DMS114 treated with DMSO at 0.1 percent for 48 hours (cell line): ENCODE data around the gene SAP30BP.

Experiments used
- DNase-seq: peaks from one replicate; lab custom pipeline; 2025; ENCODE audit not compliant: unreplicated experiment; lab: John Stamatoyannopoulos, UW

Gene SAP30BP

DNA sequence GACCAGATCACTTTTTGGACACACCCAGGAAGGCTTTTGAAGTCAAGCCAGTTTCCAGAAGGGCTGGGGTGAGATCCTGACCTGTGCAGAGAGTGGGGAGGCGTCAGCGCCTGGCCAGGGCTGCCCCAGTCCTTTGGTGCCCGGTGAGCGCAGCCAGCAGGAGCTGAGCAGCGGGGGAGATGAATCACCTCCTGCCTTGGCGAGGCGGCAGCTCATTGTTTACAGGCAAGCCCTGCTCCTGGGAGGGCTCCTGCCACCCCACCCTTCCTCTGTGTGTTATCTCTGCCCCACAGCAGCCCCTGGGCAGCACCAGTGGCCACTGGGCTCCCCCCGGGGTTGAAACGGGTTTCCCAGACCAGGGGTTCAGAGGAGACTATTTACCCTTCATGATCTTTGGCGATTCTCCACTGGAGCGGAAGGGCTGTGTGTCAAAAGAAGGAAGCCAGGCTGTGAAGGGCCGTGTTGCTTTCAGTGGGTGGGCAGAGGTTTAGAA lies 40.0 kb downstream of the SAP30BP start:
- DNase-seq: no peak

DNA sequence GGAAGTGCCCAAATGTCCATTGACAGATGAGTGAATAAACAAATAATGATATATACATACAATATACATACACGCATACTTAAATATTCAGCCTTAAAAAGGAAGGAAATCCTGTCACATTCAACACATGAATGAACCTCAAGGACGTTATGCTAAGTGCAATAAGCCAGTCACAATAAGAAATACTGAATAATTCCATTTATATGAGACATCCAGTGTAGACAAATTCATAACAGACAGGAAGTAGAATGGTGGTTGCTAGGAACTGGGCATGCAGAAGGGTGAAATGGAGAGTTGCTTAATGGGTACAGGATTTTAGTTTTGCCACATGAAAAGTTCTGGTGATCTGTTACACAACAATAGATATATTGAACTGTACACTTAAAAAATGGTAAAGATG lies 45.3 kb downstream of the SAP30BP start:
- no peak for DNase-seq

DNA sequence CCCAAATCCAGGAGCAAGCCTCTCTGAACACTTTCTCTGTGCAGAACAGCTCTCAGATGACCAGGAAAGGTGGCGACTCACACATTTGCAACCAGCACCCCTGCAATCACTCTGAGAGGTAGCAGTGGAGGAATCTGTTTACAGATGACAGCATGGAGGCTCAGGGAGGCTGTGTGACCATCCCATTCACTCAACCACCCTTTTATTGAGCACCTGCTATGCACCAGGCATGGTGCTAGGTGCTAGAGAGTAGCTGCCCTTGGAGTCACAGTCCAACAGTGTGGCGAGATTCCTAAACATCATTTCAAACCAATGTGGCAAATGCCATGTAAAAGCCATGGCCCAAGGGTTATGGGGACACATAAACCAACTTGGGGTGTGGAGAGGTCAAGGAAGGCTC lies 52.6 kb downstream of the SAP30BP start:
- no peak for DNase-seq

DNA sequence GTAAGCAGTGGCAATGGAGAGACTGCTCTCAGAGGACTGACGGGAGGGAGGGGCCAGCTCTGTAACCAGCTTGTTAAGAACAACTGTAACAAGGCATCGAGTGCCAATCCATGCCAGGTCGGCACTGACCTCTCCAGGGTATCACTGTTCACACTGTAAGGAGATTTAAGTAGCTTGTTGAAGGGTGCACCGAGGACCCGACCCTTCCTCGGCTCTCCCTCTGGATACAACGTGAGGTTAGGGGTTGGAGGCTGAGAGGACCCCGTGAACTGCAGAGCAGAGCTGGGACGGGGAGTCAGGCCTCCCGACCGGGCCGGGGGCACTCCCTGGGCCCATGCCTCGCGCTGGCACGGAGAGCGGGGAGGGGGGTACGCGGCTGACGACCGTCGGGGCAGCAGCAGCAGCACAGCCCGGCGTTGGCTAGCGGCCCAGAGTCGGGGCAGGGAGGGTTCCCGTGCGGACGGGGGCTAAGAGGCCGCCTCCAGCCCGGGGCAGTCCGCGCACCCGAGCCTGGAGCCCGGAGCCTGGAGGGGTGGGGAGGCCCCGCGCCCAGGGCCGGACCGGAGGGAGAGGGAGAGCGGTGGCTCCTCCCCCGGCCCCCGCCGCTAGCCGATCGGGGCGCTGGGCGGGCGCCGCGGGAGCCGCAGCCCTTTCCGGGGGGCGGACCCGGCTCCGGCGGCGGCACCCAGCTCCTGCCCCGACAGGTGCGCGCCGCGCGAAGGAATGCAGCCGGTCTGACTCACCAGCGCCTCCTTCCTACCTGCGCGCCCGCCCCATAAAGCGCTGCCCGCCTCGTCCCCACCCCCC lies 53.7 kb downstream of the SAP30BP start, which contains the start of gene ITGB4:
TSS of gene ITGB4 (plus strand) at position 804 of the 807 bp plus-strand sequence. CDS start 3,245 bp downstream, outside the sequence.
- DNase-seq: no peak

DNA sequence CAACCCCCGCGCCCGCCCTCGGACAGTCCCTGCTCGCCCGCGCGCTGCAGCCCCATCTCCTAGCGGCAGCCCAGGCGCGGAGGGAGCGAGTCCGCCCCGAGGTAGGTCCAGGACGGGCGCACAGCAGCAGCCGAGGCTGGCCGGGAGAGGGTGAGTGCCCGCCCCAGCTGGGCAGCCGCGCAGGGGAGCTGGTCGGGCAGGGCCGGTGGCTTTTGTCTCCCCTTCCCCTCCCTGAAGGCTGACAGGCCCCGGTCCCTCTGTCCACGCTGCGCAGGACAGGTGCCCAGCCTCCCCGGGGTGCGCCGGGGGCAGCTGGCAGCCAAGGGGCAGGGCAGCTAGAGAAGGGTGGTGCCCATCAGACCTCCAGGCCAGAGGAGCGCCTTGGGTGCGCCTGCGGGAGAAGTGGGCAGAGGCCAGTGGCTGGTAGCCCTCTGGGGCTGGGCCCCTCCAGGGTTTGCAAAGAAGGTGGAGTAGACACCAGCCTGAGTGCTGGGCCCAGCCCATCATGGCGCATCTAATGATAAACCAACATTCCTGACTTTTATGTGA lies 54.4 kb downstream of the SAP30BP start:
- DNase-seq: no peak

DNA sequence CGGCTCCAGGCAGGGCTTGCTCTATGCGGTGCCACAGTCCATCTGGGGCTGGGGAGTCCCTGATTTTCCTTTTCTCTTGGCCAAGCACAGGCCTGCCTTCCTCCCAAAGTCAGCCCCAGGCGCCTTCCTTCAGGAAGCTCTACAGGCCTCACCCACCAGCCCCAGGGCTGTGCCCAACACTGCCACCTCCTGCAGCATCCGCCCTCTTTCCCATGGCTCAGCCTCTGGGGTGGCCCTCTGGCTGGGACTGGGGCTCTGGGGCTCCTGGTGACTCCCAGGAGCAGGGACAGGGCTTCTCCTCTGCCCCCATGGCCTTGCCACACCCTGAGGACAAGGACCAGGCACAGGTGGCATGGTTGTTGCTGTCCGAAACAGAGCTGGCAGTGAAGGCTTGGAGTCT lies 54.9 kb downstream of the SAP30BP start:
- no peak for DNase-seq

DNA sequence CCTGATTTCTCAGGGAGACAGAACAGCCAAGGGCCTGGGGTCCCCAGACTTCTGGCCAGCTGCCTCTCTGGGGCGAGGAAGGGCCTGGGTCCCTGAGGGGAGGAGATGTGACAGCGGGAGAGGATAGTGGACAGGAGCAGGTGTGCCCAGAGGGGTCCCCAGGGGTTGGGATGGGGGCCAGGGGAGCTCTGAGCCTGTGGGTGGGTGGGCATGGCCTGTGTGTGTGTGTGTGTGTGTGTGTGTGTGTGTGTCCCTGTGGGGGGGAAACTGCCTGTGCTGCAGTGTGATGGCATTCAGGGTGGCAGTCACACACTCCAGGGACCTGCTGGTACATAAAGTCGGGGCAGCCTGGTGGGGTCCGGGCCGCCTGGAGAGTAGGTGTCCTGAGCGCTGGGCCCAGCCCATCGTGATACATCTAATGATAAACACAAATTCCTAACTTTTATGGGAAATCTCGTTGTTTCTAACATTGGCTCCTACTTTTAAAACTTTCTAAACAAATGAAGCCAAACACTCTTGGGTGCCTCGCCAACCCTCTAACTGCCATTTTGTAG lies 55.5 kb downstream of the SAP30BP start:
- DNase-seq: no peak

DNA sequence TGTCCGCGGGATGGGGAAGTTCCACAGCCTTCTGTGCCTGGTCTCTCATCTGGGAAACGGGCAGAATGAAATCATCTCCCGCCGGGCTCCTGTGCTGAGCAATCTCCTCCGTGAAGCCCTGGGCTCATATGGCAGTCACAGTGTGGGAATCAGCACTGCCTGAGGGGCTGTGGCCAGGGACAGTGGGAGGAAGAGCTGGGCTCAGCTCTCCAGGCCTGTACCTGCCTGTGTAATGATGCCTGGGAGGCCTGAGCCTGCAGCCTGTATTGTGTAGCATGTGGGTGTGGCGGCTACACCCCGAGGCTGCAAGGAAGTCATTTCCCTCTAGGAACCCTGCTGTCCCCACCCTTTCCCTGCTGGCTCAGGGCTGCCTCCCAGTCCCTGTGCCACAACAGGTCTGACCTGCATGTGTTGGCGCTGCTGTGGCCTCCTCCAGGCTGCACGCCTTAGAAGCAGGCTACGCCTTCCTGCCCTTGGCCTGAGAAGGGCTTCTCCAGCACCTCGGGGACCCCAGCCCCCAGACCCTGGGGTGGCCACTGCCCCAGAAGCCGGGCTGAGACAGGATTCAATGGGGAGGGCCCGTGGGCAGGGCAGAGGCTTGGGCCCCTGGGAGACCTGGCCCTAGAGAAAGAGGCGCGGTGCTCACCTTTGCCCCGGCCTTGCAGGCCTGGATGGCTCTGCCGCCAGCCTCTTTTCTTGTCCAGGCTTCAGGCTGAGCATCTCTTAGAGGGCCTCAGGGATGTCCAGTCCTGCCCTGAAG lies 56.2 kb downstream of the SAP30BP start:
- DNase-seq: no peak

DNA sequence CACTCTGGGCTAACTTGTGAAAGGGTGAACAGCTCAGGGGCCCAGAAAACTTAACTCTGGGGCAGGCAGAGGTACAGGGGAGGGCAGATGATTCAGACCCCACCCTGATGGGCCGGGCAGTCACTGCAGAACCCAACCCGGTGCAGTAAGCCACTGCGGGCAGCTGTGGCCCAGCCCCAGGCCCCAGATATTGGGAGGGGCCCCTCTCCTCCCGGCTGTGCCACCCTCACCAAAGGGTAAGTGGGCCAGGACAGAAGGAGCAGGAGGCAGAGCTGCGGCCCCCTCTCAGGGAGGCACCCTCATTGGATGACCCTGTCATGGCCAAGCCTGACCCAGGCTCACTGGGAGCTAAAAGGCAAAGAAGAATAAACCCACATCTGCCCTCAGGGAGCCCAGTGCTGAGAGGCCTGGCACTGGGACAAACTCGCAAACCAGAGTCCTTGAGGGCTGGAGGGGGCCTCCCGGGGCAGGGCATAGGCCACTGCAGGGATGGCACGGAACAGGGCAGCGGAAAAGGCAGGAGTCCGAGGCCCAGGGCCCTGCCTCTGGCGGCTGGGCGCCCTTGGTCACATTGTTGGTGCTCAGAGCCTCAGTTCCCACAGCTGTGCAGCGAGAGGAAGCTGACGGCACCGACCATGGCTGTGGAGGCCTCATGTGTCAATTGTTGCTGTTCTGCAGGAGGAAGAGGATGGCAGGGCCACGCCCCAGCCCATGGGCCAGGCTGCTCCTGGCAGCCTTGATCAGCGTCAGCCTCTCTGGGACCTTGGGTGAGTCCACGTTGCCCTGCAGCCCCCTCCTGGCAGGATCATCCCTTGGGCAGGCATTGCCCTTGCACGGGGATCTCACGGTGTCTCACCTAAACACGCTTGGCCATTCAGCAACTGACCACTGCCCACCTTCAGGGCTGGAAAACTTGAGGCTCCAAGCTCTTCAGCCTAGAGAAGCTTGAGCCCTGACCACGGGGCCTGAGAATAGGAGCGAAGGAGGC lies 57.2 kb downstream of the SAP30BP start:
- no peak for DNase-seq

DNA sequence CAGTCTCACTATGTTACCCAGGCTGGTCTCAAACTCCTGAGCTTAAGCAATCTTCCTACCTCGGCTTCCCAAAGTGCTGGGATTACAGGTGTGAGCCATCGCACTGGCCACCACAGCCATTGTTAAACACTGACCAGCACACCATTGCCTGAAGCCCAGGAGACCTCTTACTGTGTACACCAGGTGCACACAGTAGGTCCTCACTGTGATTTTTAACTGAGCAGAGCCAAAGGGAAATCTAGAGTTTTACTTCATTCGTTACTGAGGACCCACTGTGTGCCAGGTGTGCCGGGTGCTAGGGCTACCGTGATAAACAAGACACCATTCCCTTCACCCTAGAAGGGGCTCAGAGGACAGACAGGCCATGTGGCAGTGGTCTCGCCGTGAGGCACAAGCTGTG lies 58.4 kb downstream of the SAP30BP start:
- no peak for DNase-seq

DNA sequence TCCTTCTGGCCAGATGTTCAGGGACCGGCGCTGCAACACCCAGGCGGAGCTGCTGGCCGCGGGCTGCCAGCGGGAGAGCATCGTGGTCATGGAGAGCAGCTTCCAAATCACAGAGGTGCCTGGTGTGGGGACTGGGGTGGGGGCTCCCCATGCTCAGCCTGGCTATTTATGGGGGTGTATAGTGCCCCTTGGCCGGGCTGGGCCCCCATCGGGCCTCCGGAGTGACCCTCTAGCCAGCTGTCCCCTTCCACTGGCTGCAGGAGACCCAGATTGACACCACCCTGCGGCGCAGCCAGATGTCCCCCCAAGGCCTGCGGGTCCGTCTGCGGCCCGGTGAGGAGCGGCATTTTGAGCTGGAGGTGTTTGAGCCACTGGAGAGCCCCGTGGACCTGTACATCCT lies 60.3 kb downstream of the SAP30BP start:
- no peak for DNase-seq

DNA sequence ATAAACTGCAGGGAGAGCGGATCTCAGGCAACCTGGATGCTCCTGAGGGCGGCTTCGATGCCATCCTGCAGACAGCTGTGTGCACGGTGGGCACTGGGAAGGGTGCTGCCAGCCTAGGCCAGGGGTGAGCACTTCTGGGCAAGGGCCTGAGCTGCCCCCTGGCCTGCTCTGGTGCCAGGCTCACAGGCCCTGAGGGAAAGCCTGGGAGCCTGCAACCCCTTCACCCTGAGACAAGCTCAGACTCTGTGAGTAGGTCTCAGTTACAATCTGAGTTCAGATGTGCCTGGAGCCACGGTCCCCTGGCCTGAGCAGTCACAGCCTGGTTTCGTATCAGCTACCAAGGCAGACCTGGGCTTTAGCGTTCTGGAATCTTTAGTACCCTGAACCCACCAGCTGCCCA lies 62.2 kb downstream of the SAP30BP start:
- no peak for DNase-seq

DNA sequence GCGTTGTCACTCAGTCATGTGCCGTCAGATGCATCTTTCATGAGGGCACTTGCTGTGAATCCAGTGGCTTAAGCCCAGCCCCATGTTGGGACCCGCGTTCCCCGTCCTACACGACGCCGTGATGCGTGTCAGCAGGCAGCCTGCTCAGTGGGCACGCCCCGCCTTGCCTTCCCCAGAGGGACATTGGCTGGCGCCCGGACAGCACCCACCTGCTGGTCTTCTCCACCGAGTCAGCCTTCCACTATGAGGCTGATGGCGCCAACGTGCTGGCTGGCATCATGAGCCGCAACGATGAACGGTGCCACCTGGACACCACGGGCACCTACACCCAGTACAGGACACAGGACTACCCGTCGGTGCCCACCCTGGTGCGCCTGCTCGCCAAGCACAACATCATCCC lies 62.9 kb downstream of the SAP30BP start:
- DNase-seq: no peak

DNA sequence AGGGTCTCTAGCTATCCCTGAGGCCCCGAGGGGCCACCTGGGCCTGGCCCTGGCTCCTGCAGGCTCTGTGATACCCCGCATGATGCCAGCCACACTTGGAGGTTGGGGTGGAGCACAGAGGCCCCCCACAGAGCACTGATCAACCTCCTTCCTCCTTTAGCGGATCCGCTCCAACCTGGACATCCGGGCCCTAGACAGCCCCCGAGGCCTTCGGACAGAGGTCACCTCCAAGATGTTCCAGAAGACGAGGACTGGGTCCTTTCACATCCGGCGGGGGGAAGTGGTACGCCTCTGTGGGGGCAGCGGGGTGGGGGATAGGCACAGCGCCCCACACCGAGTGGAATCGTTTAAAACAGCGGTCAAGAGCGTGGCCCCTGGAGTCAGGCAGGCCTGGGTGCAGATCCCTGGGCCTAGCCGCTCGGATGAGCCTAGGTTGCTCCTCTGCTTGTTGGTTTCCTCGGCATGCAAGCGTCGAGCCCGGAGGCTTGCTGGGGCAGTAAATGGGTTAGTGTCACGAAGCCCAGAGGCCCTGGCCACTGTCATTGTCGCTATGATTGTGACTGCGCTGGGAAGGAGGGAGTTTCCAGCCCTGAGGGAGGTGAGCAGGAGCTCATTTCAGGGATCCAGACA lies 64.1 kb downstream of the SAP30BP start:
- no peak for DNase-seq

DNA sequence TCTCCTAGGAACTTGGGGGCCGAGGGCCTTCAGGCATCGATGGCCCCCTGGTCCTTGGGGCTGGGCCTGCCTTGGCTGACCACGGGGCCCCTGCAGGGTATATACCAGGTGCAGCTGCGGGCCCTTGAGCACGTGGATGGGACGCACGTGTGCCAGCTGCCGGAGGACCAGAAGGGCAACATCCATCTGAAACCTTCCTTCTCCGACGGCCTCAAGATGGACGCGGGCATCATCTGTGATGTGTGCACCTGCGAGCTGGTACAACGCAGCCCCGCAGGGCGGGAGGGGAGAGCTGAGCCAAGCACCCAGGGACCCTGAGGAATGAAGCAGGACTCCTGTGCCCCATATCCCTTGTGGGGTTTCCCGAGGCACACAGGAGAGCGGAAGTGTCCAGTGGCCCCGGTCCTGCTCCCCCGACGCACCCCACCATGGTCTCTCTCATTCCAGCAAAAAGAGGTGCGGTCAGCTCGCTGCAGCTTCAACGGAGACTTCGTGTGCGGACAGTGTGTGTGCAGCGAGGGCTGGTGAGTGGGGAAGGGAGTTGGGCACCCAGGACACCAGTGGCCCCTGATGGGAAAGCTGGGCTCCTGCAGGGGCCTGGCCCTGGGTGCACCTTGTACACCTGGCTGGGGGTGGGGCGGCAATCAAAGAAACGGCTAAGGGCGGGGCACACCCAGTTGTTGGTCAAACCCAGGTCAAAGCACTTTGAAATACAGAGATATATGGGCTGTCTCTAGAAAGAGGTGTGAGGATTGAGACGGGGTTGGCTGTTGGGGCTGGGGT lies 64.8 kb downstream of the SAP30BP start:
- no peak for DNase-seq

DNA sequence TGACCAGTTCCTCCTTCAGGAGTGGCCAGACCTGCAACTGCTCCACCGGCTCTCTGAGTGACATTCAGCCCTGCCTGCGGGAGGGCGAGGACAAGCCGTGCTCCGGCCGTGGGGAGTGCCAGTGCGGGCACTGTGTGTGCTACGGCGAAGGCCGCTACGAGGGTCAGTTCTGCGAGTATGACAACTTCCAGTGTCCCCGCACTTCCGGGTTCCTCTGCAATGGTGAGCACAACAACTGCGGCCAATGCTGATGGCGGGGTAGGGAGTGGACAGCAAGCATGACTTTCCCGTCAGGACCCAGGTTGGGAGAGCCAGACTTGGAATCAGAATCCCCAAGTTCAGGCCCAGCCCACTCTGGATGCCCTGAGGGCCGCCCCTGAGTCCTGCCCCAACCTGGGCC lies 66.3 kb downstream of the SAP30BP start:
- no peak for DNase-seq

DNA sequence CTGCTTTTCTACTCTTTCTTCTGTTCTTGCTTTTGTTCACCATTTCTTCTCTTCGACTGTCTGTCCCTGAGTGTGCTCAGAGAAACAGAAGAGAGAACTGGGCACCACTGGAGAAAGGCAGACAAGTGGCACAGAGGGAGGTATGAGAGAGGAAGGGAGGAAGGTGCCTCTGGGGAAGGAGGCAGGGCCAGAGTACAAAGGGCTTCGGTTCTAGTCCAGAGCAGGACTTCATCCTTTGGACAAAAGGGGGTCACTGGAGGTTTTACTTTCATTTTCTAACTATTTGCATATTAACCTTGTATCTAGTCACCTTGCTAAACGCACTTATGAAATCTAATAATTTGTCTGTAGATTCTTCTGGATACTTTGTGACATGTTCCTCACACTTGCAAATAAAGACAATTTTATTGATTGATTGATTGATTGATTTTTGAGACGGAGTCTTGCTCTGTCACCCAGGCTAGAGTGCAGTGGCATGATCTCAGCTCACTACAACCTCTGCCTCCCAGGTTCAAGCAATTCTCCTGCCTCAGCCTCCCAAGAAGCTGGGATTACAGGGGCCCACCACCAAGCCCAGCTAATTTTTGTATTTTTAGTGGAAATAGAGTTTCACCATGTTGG lies 67.6 kb downstream of the SAP30BP start:
- DNase-seq: no peak

DNA sequence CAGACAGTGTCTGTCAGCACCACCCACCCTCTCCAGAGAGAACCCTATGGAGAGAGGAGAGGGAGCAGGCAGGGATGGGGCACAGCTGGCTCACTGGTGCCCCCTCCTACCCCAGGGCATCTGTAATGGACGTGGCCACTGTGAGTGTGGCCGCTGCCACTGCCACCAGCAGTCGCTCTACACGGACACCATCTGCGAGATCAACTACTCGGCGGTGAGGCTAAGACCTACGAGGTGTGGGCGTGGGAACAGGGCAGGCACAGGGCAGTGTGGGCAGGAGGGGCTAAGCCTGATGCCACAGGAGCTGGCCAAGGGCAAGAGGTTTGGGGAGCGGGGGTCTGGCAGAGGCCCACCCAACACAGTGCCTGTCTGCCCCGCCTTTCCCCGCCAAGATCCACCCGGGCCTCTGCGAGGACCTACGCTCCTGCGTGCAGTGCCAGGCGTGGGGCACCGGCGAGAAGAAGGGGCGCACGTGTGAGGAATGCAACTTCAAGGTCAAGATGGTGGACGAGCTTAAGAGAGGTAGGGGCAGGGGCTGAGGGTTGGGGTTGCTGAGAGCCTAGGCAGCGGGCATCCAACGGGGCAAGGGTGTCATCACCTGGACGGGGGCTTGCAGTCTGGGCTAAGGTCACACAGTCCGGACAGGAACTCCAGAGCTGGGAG lies 69.2 kb downstream of the SAP30BP start:
- DNase-seq: no peak
